Activated B cell treated with CpG ODN at 0.5 μM for 24 hours (primary cell): ENCODE measurements around the gene ZNF793. TPM values are rescaled to one million over a fixed set of nuclear protein-coding genes. Genes with fewer than 3 reads are reported as not detected.

Source experiments
- ATAC-seq: fragments of 200-7000 bp; cut with Tn5 transposase; one replicate; pipeline ENCODE4 v1.10.0; 2021; ENCODE audit warnings: low read depth, mild to moderate bottlenecking, moderate library complexity
- CTCF ChIA-PET: fragments of 350-600 bp; sonication (Branson Sonifier 250); formaldehyde crosslinking; loops from one replicate; lab custom pipeline; 2021; ENCODE audit warnings: antibody characterized with exemption; lab: Charles Lee
- POLR2A ChIA-PET: fragments of 350-600 bp; sonication (Branson Sonifier 250); formaldehyde crosslinking; loops from one replicate; lab custom pipeline; 2021; ENCODE audit warnings: antibody characterized with exemption; lab: Charles Lee
- DNase-seq: peaks from one replicate; pipeline ENCODE4 v3.0.0; 2022
- H3K27ac Mint-ChIP-seq: one replicate; pipeline ENCODE4 v1.8.0; 2020; ENCODE audit warnings: mixed read lengths
- H3K27me3 Mint-ChIP-seq: one replicate; pipeline ENCODE4 v1.8.0; 2021; ENCODE audit warnings: mixed read lengths
- H3K36me3 Mint-ChIP-seq: one replicate; pipeline ENCODE4 v1.8.0; 2021; ENCODE audit warnings: low read depth, mixed read lengths
- H3K4me1 Mint-ChIP-seq: one replicate; pipeline ENCODE4 v1.8.0; 2021; ENCODE audit warnings: mixed read lengths
- H3K4me3 Mint-ChIP-seq: one replicate; pipeline ENCODE4 v1.8.0; 2020; ENCODE audit warnings: mild to moderate bottlenecking, mixed read lengths
- H3K9me3 Mint-ChIP-seq: one replicate; pipeline ENCODE4 v1.8.0; 2020; ENCODE audit warnings: mixed read lengths
- CTCF ChIP-seq: fragments of 200-600 bp; IDR thresholded peaks from one replicate; pipeline ENCODE4 v1.8.0; 2022; ENCODE audit warnings: antibody characterized with exemption, mild to moderate bottlenecking
- intact Hi-C: fragments of 100-400 bp; cut with micrococcal nuclease; formaldehyde crosslinking; loops from one replicate; pipeline ENCODE4 v1.15.1; 2024
- total RNA-seq: library from RNA; stranded (reverse); gene quantifications from 2 replicates; pipeline ENCODE4 v1.2.3, GENCODE V29; 2022

Gene ZNF793
- total RNA-seq, 1 donor from 2014 or later = 8.7 TPM

DNA sequence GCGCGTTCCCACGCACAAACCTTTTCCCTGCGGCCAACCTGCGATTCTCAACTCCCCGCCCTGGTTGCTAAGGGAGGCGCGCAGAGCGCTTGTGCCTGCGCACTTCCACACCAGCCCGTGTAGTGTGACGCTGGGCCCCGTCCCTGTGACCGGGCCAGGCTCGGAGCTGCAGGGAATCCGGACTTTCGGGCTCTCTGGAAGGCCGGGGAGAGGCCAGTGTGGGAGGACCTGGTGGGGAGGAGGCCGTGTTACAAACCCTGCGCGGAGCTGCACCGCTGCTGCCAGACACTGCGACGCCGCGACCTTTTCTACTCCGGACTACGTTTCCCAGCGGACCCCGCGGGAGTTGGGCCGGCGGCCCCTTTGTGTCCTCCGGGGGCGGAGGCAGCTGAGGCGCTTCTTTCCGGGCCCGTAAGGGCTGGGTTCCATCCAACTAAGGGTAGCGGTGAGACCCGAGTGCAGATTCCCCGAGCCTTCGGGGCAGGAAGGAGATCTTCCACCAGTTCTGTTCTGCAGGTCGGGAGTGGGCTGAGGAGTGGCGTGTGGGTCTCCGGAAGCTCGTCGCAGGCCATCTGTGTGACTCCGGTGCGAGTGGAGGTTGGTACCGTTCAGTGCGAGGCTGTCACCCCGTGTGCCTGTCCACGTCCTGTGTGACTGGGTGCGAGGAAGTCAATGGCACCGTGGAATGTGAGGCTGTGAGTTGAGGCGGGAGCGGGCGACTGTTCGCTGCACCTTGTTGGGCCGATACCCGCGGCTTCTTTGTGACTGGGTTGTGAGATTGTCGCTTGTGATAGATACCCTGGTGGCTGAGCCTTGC is 37.6 kb upstream of the ZNF793 start, which contains the start of gene ZNF570:
TSS of gene ZNF570 (plus strand) at position 396 of the 817 bp plus-strand sequence. CDS start 999 bp downstream, outside the sequence.
- H3K4me1 Mint-ChIP-seq = peaks cover 42% of the 10 kb centered on the region
- ATAC-seq (peak; percentile 72), DNase-seq (peak; percentile 84)

DNA sequence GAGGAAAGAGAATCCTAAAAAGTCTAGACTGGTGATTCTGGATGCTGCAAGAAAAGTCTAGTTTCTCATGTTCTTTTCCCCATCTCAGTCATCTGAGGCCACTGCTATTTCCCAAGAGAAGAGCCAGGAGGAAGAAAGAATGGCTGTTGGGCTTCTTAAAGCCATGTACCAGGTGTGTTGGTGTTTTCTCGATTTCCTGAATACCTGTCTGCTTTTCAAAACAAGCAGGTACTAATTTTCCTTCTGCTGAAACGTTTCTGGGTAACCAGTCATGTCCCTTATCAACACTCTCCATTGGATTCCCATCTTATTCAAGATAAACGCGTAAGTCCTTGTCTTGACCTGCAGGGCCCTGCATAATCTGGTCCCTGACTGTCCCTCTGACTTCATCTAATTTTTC is 36.5 kb upstream of the ZNF793 start:
- Mint-ChIP-seq H3K27me3 (no peaks in the 10 kb centered on the region), H3K27ac (no peak overlapping the region), H3K4me1 (peaks cover 42% of the 10 kb centered on the region), H3K9me3 (peaks cover 5% of the 10 kb centered on the region), H3K36me3 (peaks cover 34% of the 10 kb centered on the region), H3K4me3 (peak overlapping the region; percentile 99)
- ChIA-PET POLR2A (interaction anchor here (0.6 to 0.8 kb wide), 3 partner anchors 99 to 153 kb away, joined by 3 to 5 read pairs (median 3); partner anchors contain the start of genes ZNF527, ZNF540 and ZNF571), CTCF (no interaction called here)
- no peak for TF ChIP-seq CTCF
- ATAC-seq (no peak), DNase-seq (no peak)
- intact Hi-C loops = no loop called here

More for the DNA sequence above, 37.6 kb upstream of the ZNF793 start, which contains the start of gene ZNF570:
- Mint-ChIP-seq H3K27ac (peak within 1 kb of the TSS; percentile 97), H3K4me3 (peak within 1 kb of the TSS; percentile 99), H3K36me3 (peaks cover 35% of the 10 kb centered on the region), H3K9me3 (peaks cover 11% of the 10 kb centered on the region), H3K27me3 (no peaks in the 10 kb centered on the region)
- intact Hi-C loops = loop anchor here (1.0 to 5.0 kb wide), 11 partner anchors 82 to 1092 kb away; partner anchors contain the start of genes ZFP14, ZNF345, ZNF383 and ZNF420
- TF ChIP-seq CTCF = no peak
- ChIA-PET CTCF (no interaction called here), POLR2A (interaction anchor here (0.5 to 3.1 kb wide), 21 partner anchors 37 to 1255 kb away, joined by 3 to 27 read pairs (median 6); partner anchors contain the start of genes ZFP14, ZFP30, ZNF146 and ZNF382)

DNA sequence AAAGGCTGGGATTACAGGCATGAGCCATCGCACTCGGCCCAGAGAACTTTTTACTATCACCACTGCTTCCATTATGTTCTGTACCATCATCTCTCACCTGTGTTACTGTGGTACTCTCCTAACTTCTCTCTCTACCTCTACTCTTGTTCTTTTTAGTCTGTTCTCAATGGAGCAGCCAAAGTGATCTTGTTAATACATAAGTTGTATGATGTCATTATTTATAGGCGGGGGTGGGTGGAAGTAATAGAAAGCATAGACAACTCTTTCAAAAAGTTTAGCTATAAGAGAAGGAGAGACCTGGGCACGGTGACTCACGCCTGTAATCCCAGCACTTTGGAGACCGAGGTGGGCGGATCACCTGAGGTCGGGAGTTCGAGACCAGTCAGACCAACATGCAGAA is 34.6 kb upstream of the ZNF793 start:
- TF ChIP-seq CTCF = no peak

DNA sequence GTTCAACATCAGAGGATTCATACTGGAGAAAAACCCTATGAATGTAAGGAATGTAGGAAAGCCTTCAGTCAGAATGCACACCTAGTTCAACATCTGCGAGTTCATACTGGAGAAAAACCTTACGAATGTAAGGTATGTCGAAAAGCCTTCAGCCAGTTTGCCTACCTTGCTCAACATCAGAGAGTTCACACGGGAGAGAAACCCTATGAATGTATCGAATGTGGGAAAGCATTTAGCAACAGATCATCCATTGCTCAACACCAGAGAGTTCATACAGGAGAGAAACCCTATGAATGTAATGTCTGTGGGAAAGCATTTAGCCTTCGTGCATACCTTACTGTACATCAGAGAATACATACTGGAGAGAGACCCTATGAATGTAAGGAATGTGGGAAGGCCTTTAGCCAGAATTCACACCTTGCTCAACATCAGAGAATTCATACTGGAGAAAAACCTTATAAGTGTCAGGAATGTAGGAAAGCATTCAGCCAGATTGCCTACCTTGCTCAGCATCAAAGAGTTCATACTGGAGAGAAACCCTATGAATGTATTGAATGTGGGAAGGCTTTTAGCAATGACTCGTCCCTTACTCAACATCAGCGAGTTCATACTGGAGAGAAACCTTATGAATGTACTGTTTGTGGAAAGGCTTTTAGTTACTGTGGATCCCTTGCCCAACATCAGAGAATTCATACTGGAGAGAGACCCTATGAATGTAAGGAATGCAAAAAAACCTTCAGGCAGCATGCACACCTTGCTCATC is 22.2 kb upstream of the ZNF793 start:
- CTCF ChIA-PET = no interaction called here
- POLR2A ChIA-PET = no interaction called here
- ATAC-seq (no peak), DNase-seq (no peak)
- no peak overlapping the region for H3K4me3 Mint-ChIP-seq
- H3K27me3 Mint-ChIP-seq = no peaks in the 10 kb centered on the region
- intact Hi-C loops = no loop called here
- no peak overlapping the region for H3K27ac Mint-ChIP-seq
- H3K4me1 Mint-ChIP-seq = no peaks in the 10 kb centered on the region
- H3K9me3 Mint-ChIP-seq = peaks cover 57% of the 10 kb centered on the region
- H3K36me3 Mint-ChIP-seq = peaks cover 72% of the 10 kb centered on the region
- no peak for TF ChIP-seq CTCF

More for the DNA sequence above, 34.6 kb upstream of the ZNF793 start:
- H3K4me3 Mint-ChIP-seq = no peak overlapping the region
- no peak overlapping the region for H3K27ac Mint-ChIP-seq
- intact Hi-C loops = no loop called here
- ATAC-seq (no peak), DNase-seq (no peak)
- peaks cover 14% of the 10 kb centered on the region for H3K9me3 Mint-ChIP-seq
- peaks cover 46% of the 10 kb centered on the region for H3K36me3 Mint-ChIP-seq
- POLR2A ChIA-PET = no interaction called here
- H3K27me3 Mint-ChIP-seq = no peaks in the 10 kb centered on the region
- CTCF ChIA-PET = no interaction called here
- peaks cover 30% of the 10 kb centered on the region for H3K4me1 Mint-ChIP-seq
